Measurements from ENCODE around the gene NMB.
A peak's percentile ranks its signal among the peaks of the same experiment; 100 is the strongest.
"Not testable (repeated sequence)": the region's sequence is repeated elsewhere in the genome, so short reads cannot be mapped to it uniquely, and the experiment has no call there.

NMB gene
- long read RNA-seq, donor 1, transcript NMB-201 (3 exons, 1,007 nt): major isoform, 5 of 10 reads
- long read RNA-seq, donor 1, transcript NMB-202 (3 exons, 1,017 nt): major isoform, 5 of 10 reads
- long read RNA-seq, donor 1, partial matches to known transcripts: 0 of 10 reads
- long read RNA-seq, donor 1, other reads (novel, unspliced or antisense): 0 of 10 reads
- long read RNA-seq, donor 2, partial matches to known transcripts: 0 of 4 reads
- long read RNA-seq, donor 2, other reads (novel, unspliced or antisense): 0 of 4 reads
- long read RNA-seq, donor 3, partial matches to known transcripts: 0 of 3 reads
- long read RNA-seq, donor 3, other reads (novel, unspliced or antisense): 0 of 3 reads
- long read RNA-seq, donor 4, partial matches to known transcripts: 0 of 6 reads
- long read RNA-seq, donor 4, other reads (novel, unspliced or antisense): 0 of 6 reads
- long read RNA-seq, donor 5, transcript NMB-201 (3 exons, 1,007 nt): major isoform, 6 of 7 reads
- long read RNA-seq, donor 5, partial matches to known transcripts: 0 of 7 reads
- long read RNA-seq, donor 5, other reads (novel, unspliced or antisense): 0 of 7 reads
- long read RNA-seq, donor 6, transcript NMB-201 (3 exons, 1,007 nt): major isoform, 5 of 5 reads
- long read RNA-seq, donor 6, partial matches to known transcripts: 0 of 5 reads
- long read RNA-seq, donor 6, other reads (novel, unspliced or antisense): 0 of 5 reads
- long read RNA-seq, donor 7: 0 reads
- long read RNA-seq, donor 8, transcript NMB-201 (3 exons, 1,007 nt): major isoform, 6 of 6 reads
- long read RNA-seq, donor 8, partial matches to known transcripts: 0 of 6 reads
- long read RNA-seq, donor 8, other reads (novel, unspliced or antisense): 0 of 6 reads

GRCh38 chr15:84658080-84658787 lies at the start of gene NMB:
Gene NMB (minus strand): TSS chr15:84658199. CDS start chr15:84658152, 47 bp downstream.
- DNase-seq: peak; percentile 90

- DNase-seq: no peak
These were observed 45.8 kb upstream of the NMB start for GRCh38 chr15:84703808-84704207.

- DNase-seq: no peak
These were observed 45.0 kb upstream of the NMB start for GRCh38 chr15:84702961-84703482.

GRCh38 chr15:84699538-84700191 lies 41.7 kb upstream of the NMB start:
- DNase-seq: no peak

GRCh38 chr15:84697236-84697990 lies 39.4 kb upstream of the NMB start:
- DNase-seq: no peak

- DNase-seq: no peak
These were observed 38.8 kb upstream of the NMB start for GRCh38 chr15:84696757-84697156.

GRCh38 chr15:84690342-84690741 lies 32.3 kb upstream of the NMB start:
- DNase-seq: no peak

- no peak for DNase-seq
These were observed 31.9 kb upstream of the NMB start for GRCh38 chr15:84689858-84690257.

- DNase-seq: not testable (repeated sequence)
These were observed 28.4 kb upstream of the NMB start for GRCh38 chr15:84686446-84686845.

- DNase-seq: no peak
These were observed 27.3 kb upstream of the NMB start for GRCh38 chr15:84685304-84685703.

GRCh38 chr15:84684092-84684491 lies 26.1 kb upstream of the NMB start:
- DNase-seq: no peak

- DNase-seq: no peak
These were observed 23.8 kb upstream of the NMB start for GRCh38 chr15:84681831-84682230.

- DNase-seq: no peak
These were observed 13.2 kb upstream of the NMB start for GRCh38 chr15:84671211-84671610.

- DNase-seq: no peak
These were observed 11.7 kb upstream of the NMB start for GRCh38 chr15:84669726-84670125.

- DNase-seq: no peak
These were observed 10.4 kb upstream of the NMB start for GRCh38 chr15:84668221-84668982.

- DNase-seq: no peak
These were observed 8.4 kb upstream of the NMB start for GRCh38 chr15:84666373-84666772.

GRCh38 chr15:84661001-84661400 lies 3.0 kb upstream of the NMB start:
- no peak for DNase-seq

GRCh38 chr15:84659904-84660781 lies 2.1 kb upstream of the NMB start:
- no peak for DNase-seq

- DNase-seq: no peak
These were observed 901 bp upstream of the NMB start for GRCh38 chr15:84658788-84659411.

Measured in right kidney (tissue), 9 donors.